A204.1 (cell line): ENCODE results near the gene REG1B.

Source experiments
- FAIRE-seq: peaks from 2 replicates; lab custom pipeline; 2012; peaks lifted over from hg19 to GRCh38; lab: Jason Lieb, UNC

Gene REG1B

GRCh38 chr2:79087785-79088364, at the start of gene REG1B:
REG1B (minus strand) TSS chr2:79087993; CDS start chr2:79087612, 381 bp downstream.
- no peak for FAIRE-seq

- FAIRE-seq = no peak
These were observed 43.9 kb upstream of the REG1B start for GRCh38 chr2:79131687-79132086.

- no peak for FAIRE-seq
These were observed 42.0 kb upstream of the REG1B start for GRCh38 chr2:79129804-79130203.

GRCh38 chr2:79129260-79129659, 41.5 kb upstream of the REG1B start:
- FAIRE-seq = no peak

GRCh38 chr2:79128406-79128805, 40.6 kb upstream of the REG1B start:
- FAIRE-seq = no peak

GRCh38 chr2:79125721-79125985, 37.9 kb upstream of the REG1B start:
- no peak for FAIRE-seq

GRCh38 chr2:79124907-79125720, 37.3 kb upstream of the REG1B start:
- no peak for FAIRE-seq

GRCh38 chr2:79122676-79123075, 34.9 kb upstream of the REG1B start:
- FAIRE-seq = no peak

GRCh38 chr2:79120194-79120713, 32.5 kb upstream of the REG1B start, which contains the start of gene REG1A:
REG1A (plus strand) TSS chr2:79120488; CDS start chr2:79120862, 374 bp downstream.
- FAIRE-seq = no peak

- no peak for FAIRE-seq
These were observed 29.5 kb upstream of the REG1B start for GRCh38 chr2:79116997-79117928.

GRCh38 chr2:79114797-79115494, 27.2 kb upstream of the REG1B start:
- no peak for FAIRE-seq

- FAIRE-seq = no peak
These were observed 24.5 kb upstream of the REG1B start for GRCh38 chr2:79112269-79112668.

GRCh38 chr2:79105259-79105658, 17.5 kb upstream of the REG1B start:
- FAIRE-seq = no peak

GRCh38 chr2:79103214-79103613, 15.4 kb upstream of the REG1B start:
- FAIRE-seq = no peak

- no peak for FAIRE-seq
These were observed 13.2 kb upstream of the REG1B start for GRCh38 chr2:79101024-79101423.

- no peak for FAIRE-seq
These were observed 12.5 kb upstream of the REG1B start for GRCh38 chr2:79100285-79100684.

GRCh38 chr2:79099140-79099686, 11.4 kb upstream of the REG1B start:
- FAIRE-seq = no peak

- no peak for FAIRE-seq
These were observed 10.1 kb upstream of the REG1B start for GRCh38 chr2:79097843-79098242.

GRCh38 chr2:79090693-79091092, 2.9 kb upstream of the REG1B start:
- FAIRE-seq = no peak

GRCh38 chr2:79086255-79086654, 1.5 kb downstream of the REG1B start:
- FAIRE-seq = no peak

- FAIRE-seq = no peak
These were observed 2.4 kb downstream of the REG1B start for GRCh38 chr2:79085382-79085781.
